ENCODE measurements around the gene SAMHD1.
"Not testable (repeated sequence)": the region's sequence is repeated elsewhere in the genome, so short reads cannot be mapped to it uniquely, and the experiment has no call there.

Gene SAMHD1

DNA sequence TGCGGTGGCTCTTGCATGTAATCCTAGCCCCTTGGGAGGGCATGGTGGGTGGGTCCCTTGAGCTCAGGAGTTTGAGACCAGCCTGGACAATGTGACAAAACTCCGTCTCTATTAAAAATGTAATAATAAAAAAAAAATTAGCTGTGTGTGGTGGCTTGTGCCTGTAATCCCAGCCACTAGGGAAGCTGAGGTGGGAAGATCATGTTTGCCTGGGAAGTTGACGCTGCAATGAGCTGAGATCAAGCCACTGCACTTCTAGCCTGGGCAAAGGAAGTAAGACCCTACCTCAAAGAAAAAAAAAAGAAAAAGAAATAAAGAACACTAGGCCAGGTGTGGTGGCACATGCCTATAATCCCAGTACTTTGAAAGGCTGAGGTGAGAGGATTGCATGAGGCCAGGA lies 4.5 kb upstream of the SAMHD1 start:
- no peak for DNase-seq (ENCODE audit: low read depth)

DNA sequence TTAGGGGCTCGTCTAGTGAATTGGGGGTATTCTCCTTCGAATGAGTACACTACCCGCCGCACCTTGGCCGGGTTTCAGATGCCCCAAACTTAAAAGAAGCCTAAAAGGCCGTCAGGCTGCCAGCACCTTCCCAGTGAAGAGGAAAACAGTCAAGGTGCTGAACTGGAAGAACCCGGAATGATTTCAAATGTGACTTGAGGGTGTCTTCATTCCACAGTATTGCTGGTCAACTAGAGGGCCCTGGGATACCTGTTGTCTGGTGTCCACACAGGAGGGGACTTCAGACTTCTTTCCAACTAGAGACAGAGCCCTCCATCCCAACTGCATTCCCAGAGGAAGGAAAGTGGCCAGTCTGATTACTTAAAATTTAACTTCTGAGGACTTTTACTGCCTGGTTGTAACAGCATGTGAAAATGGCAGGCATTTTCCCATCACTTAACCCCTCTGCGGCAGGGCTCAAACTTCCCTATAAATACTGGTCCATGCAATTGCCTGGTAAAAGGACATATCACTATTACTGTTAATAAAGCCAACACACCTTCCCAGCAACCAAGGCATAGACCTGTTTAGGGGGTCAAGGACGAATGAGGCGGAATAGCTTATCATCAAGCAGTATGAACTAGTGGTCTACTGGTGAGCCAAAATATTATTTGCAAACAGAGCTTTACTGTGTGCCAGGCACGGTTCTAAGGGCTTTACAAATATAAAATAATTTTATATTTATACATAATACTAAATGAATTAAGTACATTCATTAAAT lies 651 bp upstream of the SAMHD1 start:
- DNase-seq (ENCODE audit: low read depth) = no peak

DNA sequence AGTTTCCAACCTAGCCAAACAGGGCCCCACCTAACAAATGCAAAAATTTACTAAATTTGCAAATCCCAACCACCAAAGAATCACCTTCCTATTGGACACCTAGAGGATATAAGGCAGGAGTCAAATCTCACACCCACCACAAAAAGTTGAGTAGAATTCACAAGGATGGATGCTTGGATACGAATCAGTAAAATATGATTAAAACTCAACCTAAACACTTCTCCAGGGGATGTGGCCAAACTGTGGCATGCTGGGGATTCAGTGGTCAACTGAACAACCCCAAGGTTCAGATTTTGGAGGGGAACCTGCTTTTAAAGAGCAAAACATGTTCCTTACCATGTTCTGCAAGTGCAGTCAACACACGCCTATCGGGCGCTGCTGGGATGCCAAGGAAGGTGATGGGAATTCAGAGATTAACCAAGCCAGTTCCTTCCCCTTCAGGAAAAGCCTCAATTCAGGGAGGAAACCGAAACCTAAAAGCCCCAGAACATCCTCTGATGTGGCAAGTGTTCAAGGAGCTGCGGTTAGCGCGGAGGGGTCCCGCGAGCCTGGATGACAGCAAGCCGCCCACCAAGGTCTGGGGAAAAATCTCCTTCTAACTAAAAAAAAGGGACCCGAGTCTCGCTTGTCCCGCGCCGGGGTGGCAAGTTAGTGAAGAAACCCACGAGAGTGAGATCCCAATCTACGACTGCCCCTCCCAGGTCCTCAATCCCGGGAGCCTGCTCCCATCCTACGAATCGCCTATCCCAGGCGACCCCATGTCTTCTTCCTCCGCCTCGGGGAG lies 902 bp downstream of the SAMHD1 start:
- DNase-seq (ENCODE audit: low read depth) = no peak

DNA sequence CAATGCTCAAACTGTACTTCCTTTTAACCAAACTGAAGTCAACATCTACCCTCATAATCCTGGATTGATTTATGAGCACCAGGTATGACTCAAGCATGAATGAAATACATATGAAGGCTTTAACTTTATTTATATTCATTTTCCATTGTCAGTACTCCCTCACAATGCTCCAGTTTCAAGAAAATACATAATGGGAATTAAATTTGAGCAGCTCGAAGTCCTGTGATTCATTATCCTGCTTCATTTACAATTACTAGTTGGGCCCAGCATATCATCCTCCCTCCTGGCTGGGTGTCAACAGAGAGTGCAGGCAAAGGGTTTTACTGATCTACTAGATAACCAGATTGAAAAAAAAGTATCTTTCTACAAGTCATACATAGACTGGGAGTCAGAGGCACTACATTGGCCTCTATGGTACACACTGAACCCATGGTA lies 10.1 kb downstream of the SAMHD1 start:
- no peak for DNase-seq (ENCODE audit: low read depth)

DNA sequence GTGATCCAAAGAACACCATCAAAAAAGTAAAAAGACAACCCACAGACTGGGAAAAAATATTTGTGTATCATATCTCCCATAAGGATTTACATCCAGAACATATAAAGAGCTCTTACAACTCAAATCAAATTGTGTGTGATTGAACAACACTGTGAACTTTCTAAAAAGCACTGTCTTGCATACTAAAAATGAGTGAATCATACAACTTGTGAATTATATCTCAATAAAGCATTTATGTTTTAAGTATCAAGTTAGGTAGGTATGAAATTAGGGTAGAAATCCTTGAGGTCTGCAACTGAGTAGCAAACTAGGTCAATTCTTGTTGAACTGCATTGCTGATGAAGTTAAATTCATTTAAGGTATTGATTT lies 14.1 kb downstream of the SAMHD1 start:
- DNase-seq (ENCODE audit: low read depth) = no peak

- not testable (repeated sequence) for DNase-seq (ENCODE audit: low read depth)
These were observed 14.6 kb downstream of the SAMHD1 start for GRCh38 chr20:36936761-36937401.

GRCh38 chr20:36936341-36936740 lies 15.2 kb downstream of the SAMHD1 start:
- DNase-seq (ENCODE audit: low read depth) = no peak

DNA sequence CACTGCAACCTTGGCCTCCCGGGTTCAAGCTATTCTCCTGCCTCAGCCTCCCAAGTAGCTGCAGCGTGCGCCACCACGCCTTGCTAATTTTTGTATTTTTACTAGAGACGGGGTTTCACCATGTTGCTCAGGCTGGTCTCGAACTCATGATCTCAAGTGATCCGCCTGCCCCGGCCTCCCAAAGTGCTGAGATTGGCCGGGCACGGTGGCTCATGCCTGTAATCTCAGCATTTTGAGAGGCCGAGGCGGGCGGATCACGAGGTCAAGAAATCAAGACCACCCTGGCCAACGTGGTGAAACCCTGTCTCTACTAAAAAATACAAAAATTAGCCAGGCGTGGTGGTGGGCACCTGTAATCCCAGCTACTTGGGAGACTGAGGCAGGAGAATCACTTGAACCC lies 17.9 kb downstream of the SAMHD1 start:
- not testable (repeated sequence) for DNase-seq (ENCODE audit: low read depth)

DNA sequence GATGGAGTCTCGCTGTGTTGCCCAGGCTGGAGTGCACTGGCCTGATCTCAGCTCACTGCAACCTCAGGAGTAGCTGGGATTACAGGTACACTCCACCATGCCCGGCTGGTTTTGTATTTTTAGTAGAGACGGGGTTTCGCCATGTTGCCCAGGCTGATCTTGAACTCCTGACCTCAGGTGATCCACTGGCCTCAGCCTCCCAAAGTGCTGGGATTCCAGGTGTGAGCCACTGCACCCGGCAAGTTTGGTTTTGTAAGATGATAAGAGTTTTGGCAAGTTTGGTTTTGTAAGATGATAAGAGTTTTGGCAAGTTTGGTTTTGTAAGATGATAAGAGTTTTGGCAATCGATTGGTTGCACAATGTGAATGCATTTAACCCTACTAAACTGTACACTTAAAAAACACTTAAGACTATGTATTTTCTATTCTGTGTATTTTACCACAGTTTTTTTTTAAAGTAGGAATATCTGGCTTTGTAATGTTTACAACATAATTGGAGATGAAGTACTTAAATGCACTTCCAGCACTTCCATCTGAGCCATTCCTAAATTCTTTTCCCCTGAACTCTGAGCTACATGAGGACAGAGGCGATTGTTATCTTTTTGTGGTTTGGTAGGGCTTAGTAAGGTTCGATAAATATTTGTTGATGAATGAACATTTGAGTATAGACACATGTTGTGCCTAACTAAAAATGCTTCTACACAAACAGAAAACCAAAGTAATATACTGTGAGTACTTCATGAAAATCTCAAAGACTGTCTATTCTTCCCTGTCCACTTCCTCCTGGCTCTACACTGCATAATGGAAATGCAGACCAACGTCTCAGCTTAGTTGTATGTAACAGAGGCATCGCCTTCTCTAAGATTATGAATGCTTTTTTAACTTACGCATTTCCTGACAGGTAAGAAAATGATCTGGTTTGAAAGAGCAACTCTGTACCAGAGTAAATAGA lies 18.8 kb downstream of the SAMHD1 start:
- no peak for DNase-seq (ENCODE audit: low read depth)

DNA sequence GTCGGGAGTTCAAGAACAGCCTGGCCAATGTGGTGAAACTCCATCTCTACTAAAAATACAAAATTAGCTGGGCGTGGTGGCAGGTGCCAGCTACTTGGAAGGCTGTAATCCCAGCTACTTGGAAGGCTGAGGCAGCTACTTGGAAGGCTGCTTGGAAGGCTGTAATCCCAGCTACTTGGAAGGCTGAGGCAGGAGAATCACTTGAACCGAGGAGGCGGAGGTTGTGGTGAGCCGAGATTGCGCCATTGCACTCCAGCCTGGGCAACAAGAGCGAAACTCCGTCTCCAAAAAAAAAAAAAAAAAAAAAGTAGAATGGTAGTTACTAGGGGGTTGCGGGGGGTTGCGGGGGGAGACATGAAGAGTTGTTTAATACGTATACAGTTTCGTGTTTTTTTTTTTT lies 19.4 kb downstream of the SAMHD1 start:
- not testable (repeated sequence) for DNase-seq (ENCODE audit: low read depth)

DNA sequence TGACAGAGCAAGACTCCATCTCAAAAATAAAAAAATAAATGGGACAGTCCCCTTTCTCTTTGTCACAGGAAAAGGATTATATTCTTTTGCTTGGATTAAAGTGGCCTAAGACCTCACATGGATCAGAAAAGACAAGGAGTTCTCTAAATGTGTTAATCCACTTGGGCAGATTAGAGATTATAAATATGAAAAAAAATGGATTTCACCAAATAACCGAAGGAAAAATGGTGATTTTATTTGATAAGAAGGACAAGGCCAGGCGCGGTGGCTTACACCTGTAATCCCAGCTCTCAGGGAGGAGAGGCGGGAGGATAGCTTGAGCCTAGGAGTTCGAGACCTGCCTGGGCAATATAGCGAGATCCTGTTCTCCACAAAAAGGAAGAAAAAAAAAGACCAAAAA lies 21.8 kb downstream of the SAMHD1 start:
- DNase-seq (ENCODE audit: low read depth) = no peak

DNA sequence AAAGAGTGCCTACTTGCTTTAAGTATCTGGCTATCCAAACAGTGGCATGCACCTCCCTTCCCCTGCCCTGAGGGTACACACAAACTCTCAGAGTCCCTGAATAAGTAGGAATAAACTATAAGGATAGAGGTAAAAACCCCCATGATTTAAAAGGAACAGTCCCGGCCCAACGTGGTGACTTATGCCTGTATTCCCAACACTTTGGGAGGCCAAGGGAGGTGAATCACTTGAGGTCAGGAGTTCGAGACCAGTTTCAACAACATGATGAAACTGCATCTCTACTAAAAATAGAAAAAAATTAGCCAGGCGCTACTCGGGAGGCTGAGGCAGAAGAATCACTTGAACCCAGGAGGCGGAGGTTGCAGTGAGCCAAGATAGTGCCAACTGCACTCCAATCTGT lies 22.2 kb downstream of the SAMHD1 start:
- DNase-seq (ENCODE audit: low read depth) = no peak

DNA sequence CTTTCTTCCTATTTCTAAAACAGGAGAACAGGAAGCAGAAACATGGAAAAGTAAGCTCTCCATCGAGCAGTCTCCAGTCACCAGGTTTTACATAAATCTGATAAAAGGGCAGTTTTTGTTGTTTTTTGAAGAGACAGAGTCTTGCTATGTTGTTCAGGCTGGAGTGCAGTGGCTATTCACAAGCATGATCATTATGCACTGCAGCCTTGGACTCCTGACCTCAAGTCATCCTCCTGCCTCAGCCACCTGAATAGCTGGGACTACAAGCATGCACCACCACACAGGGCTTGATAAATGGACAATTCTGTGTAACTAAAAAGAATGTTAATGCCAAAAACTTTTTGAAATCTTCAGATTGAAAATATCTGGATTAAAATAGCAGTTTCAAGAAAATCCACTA lies 23.8 kb downstream of the SAMHD1 start:
- DNase-seq (ENCODE audit: low read depth) = no peak

DNA sequence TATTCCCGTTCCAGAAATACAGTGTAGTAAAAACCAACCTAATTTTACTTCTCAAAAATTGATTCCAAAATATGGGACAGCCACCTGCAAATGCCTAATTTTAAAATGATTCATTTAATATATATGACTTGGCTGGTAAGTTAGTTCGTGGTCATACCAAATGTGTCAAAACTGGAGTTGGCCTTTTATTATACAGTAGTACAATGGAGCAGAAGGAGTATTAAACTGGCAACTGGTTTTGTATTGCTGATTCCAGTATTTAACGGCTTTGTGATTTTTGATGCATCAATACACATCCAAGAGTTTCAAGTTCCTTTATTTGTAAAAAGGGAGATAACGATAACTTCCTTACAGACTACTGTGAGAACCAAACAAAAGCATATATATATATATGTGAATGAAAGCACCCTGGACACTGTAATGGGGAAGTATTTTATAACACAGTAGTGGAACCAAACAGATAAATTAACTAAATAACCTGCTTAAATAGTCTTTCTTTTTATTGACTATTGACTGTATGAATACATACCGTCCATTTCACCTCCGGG lies 24.8 kb downstream of the SAMHD1 start:
- no peak for DNase-seq (ENCODE audit: low read depth)

GRCh38 chr20:36925234-36925633 lies 26.3 kb downstream of the SAMHD1 start:
- no peak for DNase-seq (ENCODE audit: low read depth)

DNA sequence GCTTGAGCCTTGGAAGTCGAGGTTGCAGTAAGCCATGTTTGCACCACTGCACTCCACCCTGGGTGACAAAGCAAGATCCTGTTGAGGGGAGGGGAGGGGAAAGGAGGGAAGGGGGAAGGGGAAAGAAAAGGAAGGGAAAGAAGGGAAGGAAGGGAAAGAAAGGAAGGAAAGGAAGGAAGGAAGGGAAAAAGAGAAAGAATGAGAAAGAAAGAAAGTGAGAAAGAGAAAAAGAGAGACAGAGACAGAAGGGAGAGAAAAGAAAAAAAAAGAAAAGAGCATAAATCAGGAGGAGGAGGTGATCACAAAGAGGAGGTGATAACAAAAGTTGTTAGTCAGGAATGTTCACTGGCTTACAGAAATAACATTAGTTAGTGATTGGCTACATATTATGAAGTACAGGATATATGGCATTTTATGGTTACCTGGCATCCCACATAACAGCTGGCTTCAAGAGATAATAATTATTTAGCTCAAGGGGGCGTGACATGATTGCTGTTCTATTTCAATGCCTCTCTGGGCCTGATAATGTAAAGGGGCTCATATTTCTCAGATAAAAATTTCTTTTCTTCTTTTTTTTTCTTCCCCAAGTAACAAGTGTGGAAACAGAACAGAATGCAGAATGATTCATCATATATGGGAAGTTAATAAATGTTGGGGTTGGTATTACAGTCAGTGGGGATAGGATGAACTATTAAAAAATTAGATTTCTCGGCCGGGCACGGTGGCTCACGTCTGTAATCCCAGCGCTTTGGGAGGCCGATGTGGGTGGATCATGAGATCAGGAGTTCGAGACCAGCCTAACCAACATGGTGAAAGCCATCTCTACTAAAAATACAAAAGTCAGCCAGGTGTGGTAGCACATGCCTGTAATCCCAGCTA lies 27.1 kb downstream of the SAMHD1 start:
- DNase-seq (ENCODE audit: low read depth) = no peak

GRCh38 chr20:36920334-36920730 lies 31.2 kb downstream of the SAMHD1 start:
- no peak for DNase-seq (ENCODE audit: low read depth)

DNA sequence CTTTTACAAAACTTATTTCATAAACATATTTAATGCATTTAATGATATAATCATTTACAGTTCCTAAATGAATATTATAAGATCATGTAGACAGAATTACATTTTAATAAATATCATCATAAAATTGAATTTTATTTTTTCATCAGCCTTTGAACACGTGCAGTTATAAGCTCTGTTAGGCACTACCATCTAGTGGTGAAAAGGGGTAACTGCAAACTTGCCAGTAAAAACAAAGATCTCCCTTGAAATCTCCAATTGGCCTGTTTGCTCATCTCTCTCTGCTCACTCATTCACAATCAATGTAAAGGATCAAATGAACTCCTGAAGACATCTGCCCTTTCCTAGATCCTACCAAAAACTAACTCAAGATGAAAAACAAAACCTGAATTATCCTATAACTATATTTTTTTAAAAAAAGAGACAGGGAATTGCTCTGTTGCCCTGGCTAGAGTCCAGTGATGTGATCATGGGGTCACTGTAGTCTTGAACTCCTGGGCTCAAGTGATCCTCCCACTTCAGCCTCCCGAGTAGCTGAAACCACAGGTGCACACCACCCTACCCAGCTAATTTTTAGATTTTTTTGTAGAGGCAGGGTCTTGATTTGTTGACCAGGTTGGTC lies 31.7 kb downstream of the SAMHD1 start:
- DNase-seq (ENCODE audit: low read depth) = peak; percentile 21

- no peak for DNase-seq (ENCODE audit: low read depth)
These were observed 33.6 kb downstream of the SAMHD1 start for GRCh38 chr20:36917943-36918342.

DNA sequence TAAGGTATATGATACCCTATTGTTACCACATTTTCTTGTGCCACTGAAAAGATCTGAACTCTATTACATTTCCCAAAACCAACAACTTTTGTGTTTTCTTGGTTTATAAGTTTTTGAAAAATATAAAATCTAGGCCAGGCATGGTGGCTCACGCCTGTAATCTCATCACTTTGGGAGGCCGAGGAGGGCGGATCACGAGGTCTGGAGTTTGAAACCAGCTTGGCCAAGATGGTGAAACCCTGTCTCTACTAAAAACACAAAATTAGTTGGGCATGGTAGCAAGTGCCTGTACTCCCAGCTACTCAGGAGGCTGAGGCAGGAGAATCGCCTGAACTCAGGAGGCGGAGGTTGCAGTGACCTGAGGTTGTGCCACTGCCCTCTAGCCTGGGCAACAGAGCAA lies 34.3 kb downstream of the SAMHD1 start:
- no peak for DNase-seq (ENCODE audit: low read depth)

Data from stimulated activated CD4-positive, alpha-beta T cell treated with anti-CD3 and anti-CD28 coated beads, Interleukin-2, amount 100 ng/mL, for 4 hours (primary cell).